ENCODE data around the gene CLINT1.

DNA sequence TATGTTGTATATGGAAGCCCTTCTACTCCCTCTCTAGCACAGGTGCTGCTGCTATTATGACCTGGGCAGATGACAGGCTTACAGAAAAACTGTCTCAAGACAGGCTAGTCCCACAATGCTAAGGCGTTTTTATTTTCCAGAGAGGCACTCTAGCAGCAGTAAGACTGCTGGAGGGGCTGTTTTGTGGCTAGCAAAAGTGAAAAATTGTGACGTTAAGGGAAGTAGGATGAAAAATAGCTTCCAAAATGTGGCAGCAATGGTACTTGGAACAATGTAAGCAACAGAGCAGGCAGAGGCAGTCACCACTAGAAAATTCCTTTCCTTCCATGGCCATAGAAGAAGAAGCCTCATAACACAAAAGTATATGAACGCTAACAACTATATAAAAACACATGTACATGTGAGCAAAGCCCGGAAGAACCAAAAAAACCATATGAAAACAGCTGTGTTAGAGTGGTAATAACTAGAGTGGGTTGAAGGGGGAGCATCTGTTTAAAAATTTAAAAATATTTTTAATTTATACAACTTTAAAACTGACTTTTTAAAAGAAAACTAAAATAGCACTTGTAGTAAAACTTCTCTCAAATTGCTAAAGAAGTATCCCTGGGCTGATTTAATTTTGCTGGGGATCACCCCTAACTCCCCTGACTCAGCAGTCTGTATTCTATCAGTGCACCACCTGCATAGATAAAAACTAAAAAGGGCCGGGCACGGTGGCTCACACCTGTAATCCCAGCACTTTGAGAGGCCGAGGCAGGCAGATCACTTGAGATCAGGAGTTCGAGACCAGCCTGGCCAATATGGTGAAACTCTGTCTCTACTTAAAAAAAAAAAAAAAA is 30.6 kb downstream of the CLINT1 start:
- no peak for TF ChIP-seq TAF1 (IDR thresholded peaks at IDR 0.05; ENCODE audit: borderline replicate concordance, low read depth, low read length)
- TF ChIP-seq POLR2A (IDR thresholded peaks at IDR 0.05; ENCODE audit: low read depth, low read length), result no peak
- TF ChIP-seq POLR2AphosphoS5 (IDR thresholded peaks at IDR 0.05; ENCODE audit: low read depth, low read length), result no peak
